ENCODE data around the gene GDF10. TPM values are rescaled to one million over a fixed set of nuclear protein-coding genes. Genes with fewer than 3 reads are reported as not detected.

GDF10 gene
- total RNA-seq, 4 donors from 2014 or later, result 3.6 to 9.6 (median 7.3) TPM

GRCh38 chr10:47350671-47351640 is 51.0 kb downstream of the GDF10 start:
- DNase-seq, result no peak
- no peaks in the 10 kb centered on the region for H3K27me3 ChIP-seq
- no peak overlapping the region for H3K4me3 ChIP-seq (replicated peaks in 1 of 3)
- no peak overlapping the region for H3K27ac ChIP-seq
- intact Hi-C loops (cut with DNase I), result no loop called here
- H3K4me1 ChIP-seq, result no peaks in the 10 kb centered on the region
- H3K9me3 ChIP-seq, result no peaks in the 10 kb centered on the region
- 89 to 93% methylated on average over 10 to 32 of the region's 39 CpGs for WGBS, 2 donors
- TF ChIP-seq POLR2A (IDR thresholded peaks at IDR 0.05), result no peak
- TF ChIP-seq, protein P1, sequence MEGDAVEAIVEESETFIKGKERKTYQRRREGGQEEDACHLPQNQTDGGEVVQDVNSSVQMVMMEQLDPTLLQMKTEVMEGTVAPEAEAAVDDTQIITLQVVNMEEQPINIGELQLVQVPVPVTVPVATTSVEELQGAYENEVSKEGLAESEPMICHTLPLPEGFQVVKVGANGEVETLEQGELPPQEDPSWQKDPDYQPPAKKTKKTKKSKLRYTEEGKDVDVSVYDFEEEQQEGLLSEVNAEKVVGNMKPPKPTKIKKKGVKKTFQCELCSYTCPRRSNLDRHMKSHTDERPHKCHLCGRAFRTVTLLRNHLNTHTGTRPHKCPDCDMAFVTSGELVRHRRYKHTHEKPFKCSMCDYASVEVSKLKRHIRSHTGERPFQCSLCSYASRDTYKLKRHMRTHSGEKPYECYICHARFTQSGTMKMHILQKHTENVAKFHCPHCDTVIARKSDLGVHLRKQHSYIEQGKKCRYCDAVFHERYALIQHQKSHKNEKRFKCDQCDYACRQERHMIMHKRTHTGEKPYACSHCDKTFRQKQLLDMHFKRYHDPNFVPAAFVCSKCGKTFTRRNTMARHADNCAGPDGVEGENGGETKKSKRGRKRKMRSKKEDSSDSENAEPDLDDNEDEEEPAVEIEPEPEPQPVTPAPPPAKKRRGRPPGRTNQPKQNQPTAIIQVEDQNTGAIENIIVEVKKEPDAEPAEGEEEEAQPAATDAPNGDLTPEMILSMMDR (IDR thresholded peaks at IDR 0.05), result no peak
- H3K36me3 ChIP-seq, result no peaks in the 10 kb centered on the region

DNA sequence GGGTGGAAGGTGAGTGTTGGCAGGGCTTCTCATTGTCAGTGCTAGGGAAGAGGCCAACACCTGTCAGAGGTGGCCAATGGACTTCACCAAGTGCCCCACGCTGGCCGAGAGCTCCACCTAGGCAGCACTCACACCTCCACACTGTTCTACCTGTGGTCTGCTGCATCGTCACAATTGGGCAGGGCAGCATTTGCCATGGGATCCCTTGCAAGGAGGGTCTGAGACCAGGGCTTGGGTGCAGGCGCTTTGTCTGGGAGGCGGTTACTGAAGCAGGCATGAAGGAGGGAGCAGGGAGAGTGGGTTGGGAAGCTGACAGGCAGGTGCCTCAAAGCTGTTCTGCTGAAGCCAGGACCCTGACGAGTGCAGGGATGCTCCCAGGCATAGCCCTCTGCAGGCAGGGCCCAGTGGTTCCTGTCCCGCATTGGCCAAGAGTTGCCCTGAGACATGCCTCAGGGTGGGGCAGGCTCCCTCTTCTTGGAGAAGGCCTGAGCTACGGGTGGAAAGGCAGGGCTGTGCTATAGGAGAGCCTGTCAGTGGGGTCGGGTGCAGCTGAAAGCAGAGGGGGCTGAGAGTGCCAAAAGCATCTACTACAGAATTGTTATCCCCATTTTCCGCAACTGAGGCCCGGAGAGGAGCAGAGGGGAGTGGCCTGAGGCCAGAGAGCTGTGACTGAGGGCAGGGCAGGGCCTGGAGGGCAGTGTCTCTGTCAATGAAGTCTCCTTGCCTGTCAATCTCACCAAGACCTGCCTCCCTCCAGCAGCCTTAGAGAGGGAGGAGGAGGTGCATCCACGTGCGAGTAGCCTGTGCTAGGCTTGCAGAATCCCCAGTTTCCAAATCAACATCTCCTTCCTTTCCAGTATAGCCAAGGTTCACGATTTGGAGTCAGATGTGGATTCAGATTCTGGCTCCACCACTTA is 52.2 kb downstream of the GDF10 start:
- 79 to 82% methylated on average over 11 of the region's 14 CpGs for WGBS, 2 donors
- Histone ChIP-seq H3K36me3 (no peaks in the 10 kb centered on the region), H3K27me3 (no peaks in the 10 kb centered on the region), H3K27ac (no peak overlapping the region), H3K4me1 (no peaks in the 10 kb centered on the region), H3K4me3 (replicated peaks in 1 of 3) (no peak overlapping the region), H3K9me3 (no peaks in the 10 kb centered on the region)
- TF ChIP-seq, protein P1 (IDR thresholded peaks at IDR 0.05), result no peak
- no peak for TF ChIP-seq POLR2A (IDR thresholded peaks at IDR 0.05)
- intact Hi-C loops (cut with DNase I), result no loop called here
- DNase-seq, result no peak

DNA sequence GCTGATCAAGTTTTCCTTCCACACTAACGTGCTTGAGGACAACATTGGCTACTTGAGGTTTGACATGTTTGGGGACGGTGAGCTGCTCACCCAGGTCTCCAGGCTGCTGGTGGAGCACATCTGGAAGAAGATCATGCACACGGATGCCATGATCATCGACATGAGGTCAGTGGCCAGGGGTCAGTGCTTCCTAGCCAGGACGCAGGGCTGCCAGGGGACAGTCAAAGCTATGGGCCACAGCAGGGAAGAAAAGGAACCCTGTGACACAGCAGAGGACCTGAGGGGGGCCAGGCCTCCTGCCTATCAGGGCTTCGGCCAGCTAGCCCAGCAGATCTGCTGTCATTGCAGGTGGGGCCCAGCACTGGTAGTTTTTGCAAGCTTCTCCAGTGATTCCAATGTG is 53.4 kb downstream of the GDF10 start:
- H3K27me3 ChIP-seq, result no peaks in the 10 kb centered on the region
- TF ChIP-seq POLR2A (IDR thresholded peaks at IDR 0.05), result no peak
- TF ChIP-seq, protein P1 (IDR thresholded peaks at IDR 0.05), result no peak
- no peak overlapping the region for H3K4me3 ChIP-seq (replicated peaks in 1 of 3)
- no peaks in the 10 kb centered on the region for H3K36me3 ChIP-seq
- H3K4me1 ChIP-seq, result no peaks in the 10 kb centered on the region
- DNase-seq, result no peak
- H3K27ac ChIP-seq, result no peak overlapping the region
- H3K9me3 ChIP-seq, result no peaks in the 10 kb centered on the region
- intact Hi-C loops (cut with DNase I), result no loop called here
- 90 to 100% methylated on average over 5 to 6 of the region's 6 CpGs for WGBS, 2 donors

DNA sequence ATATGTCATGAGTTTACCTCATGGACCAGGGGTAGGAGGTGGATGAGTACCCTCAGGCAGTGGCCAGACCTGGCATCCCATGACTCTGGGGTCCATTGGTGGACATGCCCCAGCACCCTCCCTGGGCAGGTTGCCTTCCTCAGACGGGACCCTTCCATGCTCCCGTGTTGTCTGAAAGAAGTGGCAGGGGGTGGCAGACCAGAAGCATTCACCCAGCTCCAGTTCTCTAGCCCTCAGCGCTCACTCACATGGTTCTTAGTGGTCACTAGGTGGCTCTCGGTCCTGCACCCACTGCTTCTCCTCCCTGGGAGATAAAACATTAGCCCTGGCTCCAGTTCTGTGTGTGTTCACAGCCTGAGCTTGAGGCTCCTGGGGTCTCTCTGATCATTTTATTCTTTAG is 54.2 kb downstream of the GDF10 start:
- Histone ChIP-seq H3K27me3 (no peaks in the 10 kb centered on the region), H3K36me3 (no peaks in the 10 kb centered on the region), H3K27ac (no peak overlapping the region), H3K4me3 (replicated peaks in 1 of 3) (no peak overlapping the region), H3K4me1 (no peaks in the 10 kb centered on the region), H3K9me3 (no peaks in the 10 kb centered on the region)
- no peak for DNase-seq
- TF ChIP-seq, protein P1 (IDR thresholded peaks at IDR 0.05), result no peak
- TF ChIP-seq POLR2A (IDR thresholded peaks at IDR 0.05), result no peak
- intact Hi-C loops (cut with DNase I), result no loop called here
- 54 to 78% methylated on average over 4 of the region's 4 CpGs for WGBS, 2 donors
